ENCODE measurements around the gene MUC5B.

MUC5B gene

DNA sequence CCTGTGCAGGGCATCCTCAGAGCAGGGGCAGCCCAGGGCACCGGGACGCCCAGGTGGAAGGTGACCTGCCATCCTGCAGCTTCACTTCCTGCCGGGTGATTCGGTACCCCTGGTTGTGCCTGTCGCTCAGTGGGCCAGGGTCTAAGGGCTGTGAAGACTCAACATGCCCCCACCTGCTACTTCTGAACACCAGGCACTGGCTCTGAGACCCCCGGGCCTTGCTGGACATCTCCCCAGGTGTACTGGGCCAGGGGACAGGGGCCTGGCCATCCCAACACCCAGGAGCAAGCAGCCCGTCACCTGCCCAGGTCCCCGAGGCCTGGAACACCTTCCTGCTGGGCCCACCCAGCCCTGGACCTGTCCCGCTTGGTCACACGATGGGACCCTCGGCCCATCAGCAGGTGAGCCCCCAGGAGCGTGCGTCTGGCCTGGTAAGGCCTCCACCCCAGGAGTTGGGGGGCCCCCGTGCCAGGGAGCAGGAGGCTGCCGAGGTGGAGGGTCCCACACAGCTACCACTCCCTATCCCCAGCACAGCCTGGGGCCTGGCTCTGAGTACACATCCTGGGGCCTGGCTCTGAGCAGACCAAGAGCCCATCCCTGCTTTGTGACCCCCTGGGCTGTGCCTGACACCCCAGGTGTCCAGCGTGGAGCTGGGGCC is 3.9 kb upstream of the MUC5B start:
- no peak overlapping the region for H3K4me3 ChIP-seq (ENCODE audit: low read depth, low read length)
- no peak for DNase-seq (ENCODE audit: low read depth, low spot score)
- in situ Hi-C loops (cut with HindIII; ENCODE audit: low sequenced_read_pairs): no loop called here
- TF ChIP-seq, protein P1, sequence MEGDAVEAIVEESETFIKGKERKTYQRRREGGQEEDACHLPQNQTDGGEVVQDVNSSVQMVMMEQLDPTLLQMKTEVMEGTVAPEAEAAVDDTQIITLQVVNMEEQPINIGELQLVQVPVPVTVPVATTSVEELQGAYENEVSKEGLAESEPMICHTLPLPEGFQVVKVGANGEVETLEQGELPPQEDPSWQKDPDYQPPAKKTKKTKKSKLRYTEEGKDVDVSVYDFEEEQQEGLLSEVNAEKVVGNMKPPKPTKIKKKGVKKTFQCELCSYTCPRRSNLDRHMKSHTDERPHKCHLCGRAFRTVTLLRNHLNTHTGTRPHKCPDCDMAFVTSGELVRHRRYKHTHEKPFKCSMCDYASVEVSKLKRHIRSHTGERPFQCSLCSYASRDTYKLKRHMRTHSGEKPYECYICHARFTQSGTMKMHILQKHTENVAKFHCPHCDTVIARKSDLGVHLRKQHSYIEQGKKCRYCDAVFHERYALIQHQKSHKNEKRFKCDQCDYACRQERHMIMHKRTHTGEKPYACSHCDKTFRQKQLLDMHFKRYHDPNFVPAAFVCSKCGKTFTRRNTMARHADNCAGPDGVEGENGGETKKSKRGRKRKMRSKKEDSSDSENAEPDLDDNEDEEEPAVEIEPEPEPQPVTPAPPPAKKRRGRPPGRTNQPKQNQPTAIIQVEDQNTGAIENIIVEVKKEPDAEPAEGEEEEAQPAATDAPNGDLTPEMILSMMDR (IDR thresholded peaks at IDR 0.05; ENCODE audit: low read depth, low read length): no peak

- in situ Hi-C loops (cut with HindIII; ENCODE audit: low sequenced_read_pairs): no loop called here
- no peak overlapping the region for H3K4me3 ChIP-seq (ENCODE audit: low read depth, low read length)
- no peak for DNase-seq (ENCODE audit: low read depth, low spot score)
- TF ChIP-seq, protein P1 (IDR thresholded peaks at IDR 0.05; ENCODE audit: low read depth, low read length): no peak
These were observed 3.4 kb upstream of the MUC5B start for GRCh38 chr11:1219446-1219833.

- in situ Hi-C loops (cut with HindIII; ENCODE audit: low sequenced_read_pairs): no loop called here
- TF ChIP-seq, protein P1 (IDR thresholded peaks at IDR 0.05; ENCODE audit: low read depth, low read length): no peak
- DNase-seq (ENCODE audit: low read depth, low spot score): no peak
- H3K4me3 ChIP-seq (ENCODE audit: low read depth, low read length): no peak overlapping the region
These were observed 2.7 kb upstream of the MUC5B start for GRCh38 chr11:1219834-1220815.

- in situ Hi-C loops (cut with HindIII; ENCODE audit: low sequenced_read_pairs): no loop called here
- no peak overlapping the region for H3K4me3 ChIP-seq (ENCODE audit: low read depth, low read length)
- DNase-seq (ENCODE audit: low read depth, low spot score): no peak
- TF ChIP-seq, protein P1 (IDR thresholded peaks at IDR 0.05; ENCODE audit: low read depth, low read length): no peak
These were observed 1.7 kb upstream of the MUC5B start for GRCh38 chr11:1220941-1221721.

DNA sequence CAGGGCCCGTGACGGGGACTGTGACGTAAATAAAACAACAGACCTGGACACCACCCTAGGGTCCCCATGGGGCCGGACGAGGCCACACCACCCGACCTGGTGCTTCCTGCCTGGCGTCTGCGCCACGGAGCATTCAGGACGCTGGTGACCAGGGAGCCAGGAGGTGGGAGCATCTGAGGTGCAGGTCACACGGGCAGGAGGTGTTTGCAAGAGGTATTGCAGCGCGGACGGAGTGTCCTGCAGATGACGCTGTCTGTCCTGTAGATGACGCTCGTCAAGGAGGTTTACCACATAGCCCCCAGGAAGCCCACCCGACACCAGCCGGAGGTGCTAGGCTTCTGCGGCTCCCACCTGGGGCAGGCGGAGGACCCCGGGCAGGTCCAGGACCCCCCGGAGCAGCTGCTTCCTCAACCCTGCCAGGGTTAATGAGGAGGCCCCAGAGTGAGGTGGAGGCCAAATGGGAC is 986 bp upstream of the MUC5B start:
- H3K4me3 ChIP-seq (ENCODE audit: low read depth, low read length): no peak overlapping the region
- in situ Hi-C loops (cut with HindIII; ENCODE audit: low sequenced_read_pairs): no loop called here
- TF ChIP-seq, protein P1 (IDR thresholded peaks at IDR 0.05; ENCODE audit: low read depth, low read length): no peak
- no peak for DNase-seq (ENCODE audit: low read depth, low spot score)
